GM12891 (cell line): ENCODE results near the gene THAP6.

ENCODE experiments used
- POLR2A ChIP-seq: IDR thresholded peaks from 2 replicates; pipeline ENCODE4 v1.6.1; 2011; ENCODE audit warnings: low read depth, low read length, control low read depth
- POLR2AphosphoS5 ChIP-seq: IDR thresholded peaks from 2 replicates; pipeline ENCODE4 v1.6.1; 2011; ENCODE audit warnings: low read depth, low read length, control low read depth
- TAF1 ChIP-seq: IDR thresholded peaks from 2 replicates; pipeline ENCODE4 v1.6.1; 2011; ENCODE audit warnings: low read depth, low read length, control low read depth

GRCh38 chr4:75495476-75495875 lies 18.8 kb upstream of the THAP6 start:
- TF ChIP-seq TAF1 (no peak), POLR2AphosphoS5 (no peak), POLR2A (no peak)
